LNCAP (cell line): ENCODE results near the gene QRFP.

Source experiments
- TF ChIP-seq, protein P1 (sequence below): fragments of 450-650 bp; IDR thresholded peaks from 2 replicates; pipeline ENCODE4 v1.5.1; 2017; ENCODE audit warnings: mild to moderate bottlenecking

The QRFP gene

DNA sequence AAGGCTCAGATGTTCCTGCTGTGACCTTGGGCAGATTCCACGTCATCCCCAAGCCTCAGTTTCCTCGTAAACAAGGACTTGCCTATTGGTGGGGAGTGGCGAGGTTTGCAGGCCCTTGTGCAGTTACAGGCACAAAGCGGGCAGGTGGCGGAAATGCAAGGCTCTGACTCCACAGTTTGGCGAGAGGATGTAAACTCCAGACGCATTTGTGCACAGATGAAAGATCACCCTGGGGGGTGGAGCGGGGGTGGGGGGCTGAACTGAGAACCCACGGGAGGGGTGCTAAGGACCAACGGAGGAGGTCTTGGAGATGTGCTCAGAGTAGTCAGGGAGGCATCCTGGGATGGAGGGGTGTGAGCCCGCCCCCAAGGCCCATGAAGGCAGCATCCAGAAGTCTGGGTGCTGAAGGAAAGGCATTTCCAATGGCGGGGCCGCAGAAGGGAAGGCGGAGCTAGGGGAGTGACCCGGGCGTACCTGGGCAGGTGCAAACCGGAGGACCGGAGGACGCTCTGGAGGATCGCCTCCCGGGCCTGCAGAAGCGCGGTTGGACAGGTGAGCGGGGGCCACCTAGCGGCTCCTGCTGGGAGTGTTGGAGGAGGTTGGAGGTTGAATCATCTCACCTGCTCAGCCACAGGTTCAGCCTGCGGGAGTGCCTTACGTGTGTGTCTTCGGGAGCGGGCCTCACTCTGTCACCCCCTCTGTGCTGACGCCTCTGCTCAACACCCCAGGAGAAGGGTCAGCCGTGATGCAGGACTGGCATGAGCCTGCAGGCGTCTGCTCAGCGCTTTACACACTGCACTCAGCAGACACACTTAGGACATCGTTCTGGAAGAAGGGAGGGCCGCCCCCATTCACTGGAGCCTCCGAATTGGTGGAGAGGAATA lies 44.3 kb upstream of the QRFP start:
- TF ChIP-seq, protein P1, sequence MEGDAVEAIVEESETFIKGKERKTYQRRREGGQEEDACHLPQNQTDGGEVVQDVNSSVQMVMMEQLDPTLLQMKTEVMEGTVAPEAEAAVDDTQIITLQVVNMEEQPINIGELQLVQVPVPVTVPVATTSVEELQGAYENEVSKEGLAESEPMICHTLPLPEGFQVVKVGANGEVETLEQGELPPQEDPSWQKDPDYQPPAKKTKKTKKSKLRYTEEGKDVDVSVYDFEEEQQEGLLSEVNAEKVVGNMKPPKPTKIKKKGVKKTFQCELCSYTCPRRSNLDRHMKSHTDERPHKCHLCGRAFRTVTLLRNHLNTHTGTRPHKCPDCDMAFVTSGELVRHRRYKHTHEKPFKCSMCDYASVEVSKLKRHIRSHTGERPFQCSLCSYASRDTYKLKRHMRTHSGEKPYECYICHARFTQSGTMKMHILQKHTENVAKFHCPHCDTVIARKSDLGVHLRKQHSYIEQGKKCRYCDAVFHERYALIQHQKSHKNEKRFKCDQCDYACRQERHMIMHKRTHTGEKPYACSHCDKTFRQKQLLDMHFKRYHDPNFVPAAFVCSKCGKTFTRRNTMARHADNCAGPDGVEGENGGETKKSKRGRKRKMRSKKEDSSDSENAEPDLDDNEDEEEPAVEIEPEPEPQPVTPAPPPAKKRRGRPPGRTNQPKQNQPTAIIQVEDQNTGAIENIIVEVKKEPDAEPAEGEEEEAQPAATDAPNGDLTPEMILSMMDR = peak; percentile 87

DNA sequence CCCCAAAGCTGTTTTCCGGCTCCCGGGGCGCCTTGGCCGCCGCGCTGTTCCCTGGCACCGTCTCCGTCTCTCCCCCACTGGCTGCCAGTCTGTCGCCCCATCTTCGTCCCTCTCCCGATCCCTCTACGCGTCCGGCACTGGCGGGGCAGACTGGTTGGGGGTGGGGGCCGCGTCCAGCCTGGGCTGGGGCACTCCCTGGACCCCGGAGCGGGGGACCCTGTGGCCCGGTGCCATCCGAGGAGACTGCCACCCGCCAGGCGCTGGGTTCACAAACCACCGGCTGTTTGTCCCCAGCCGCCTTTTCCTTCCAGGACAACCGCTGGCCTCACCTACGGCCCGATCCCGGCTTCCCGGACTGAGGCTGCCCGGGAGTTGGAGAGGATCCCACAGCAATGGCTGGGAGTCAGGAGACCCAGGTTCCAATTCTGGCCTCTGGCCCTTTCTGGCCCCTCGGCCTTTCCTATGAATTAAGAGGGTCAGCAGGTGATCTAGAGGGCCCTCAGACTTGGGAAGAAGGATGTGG lies 43.5 kb upstream of the QRFP start:
- TF ChIP-seq, protein P1 = no peak

DNA sequence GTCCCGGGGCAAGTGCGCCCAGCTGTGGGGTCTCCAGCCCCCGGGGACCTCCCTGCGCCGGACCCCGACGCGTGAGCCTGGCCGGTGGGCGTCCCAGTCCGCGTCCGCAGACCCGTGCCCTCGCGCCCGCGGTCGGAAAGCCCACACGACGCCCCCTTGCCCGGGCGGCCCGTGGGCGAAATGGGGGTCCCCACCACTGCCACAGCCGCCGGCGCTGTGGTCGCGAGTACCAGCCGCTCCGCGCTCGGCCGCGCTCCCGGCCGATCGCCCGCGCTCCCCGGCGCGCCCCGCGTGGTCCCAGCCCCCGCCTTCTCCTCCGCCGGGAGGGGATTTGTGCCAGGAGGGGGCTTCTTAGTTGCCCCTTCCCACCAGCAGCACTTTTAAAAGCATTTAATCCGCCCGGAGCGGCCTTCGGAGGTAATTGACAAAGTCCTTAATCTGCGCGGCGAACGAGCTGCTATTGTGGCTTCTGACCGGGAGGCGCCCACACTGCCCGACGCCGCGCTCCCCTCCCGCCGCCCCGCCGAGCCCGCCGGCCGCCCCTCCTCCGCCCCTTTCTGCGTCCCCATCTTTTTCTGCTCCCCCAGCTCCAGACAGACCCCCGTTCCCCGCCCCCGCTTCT lies 42.9 kb upstream of the QRFP start:
- TF ChIP-seq, protein P1 = 0 out of 2 replicates have a peak, but pooled peaks have one; percentile 11

DNA sequence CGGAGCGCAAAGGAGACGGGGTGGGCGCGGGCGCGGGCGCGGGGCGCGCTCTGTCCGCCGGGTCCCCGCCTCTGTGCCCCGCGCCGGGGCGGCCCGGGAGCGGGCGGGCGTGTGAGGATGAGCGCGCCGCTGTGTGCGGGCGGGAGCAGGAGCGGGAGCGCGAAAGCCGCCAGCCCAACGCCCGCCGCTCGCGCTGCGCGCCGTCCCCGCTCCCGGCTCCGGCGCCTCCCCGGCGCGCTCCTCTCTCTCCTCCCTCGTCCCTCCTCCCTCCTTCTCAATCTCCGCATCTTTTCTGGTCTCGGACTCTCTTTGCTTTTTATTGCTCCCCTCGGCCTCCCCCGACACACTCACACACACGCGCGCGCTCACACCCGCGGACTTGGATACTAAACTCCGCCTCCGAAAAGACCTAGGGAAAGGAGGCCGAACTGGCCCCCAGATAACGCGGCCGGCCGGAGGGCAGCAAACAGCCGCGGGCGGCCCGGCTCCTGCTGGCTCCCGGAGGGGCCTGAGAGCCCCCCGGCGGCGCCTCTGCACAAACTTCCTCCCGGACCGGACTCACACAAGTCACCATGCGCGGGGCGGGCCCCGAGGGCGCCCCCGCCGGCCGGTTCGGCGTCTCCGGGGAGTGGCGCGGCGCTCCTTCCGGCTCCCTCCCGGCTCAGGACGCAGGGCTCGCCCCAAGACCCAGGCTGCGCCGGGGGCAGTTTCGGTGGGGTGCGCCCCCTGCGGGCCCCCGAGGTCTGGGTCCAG lies 42.2 kb upstream of the QRFP start, which contains the start of gene FIBCD1:
Gene FIBCD1 (minus strand): TSS at position 596 of the 753 bp plus-strand sequence. CDS start 640 bp downstream, outside the sequence.
- TF ChIP-seq, protein P1 = peak; percentile 44

- TF ChIP-seq, protein P1 = no peak
Measured at GRCh38 chr9:130938184-130938651, 41.6 kb upstream of the QRFP start.

- TF ChIP-seq, protein P1 = no peak
Measured at GRCh38 chr9:130937146-130938076, 40.8 kb upstream of the QRFP start.
